Neural progenitor cell (in vitro differentiated cells): ENCODE results near the gene UBA1.

Source experiments
- CTCF ChIP-seq: fragments of 200-600 bp; sonication (generic); IDR thresholded peaks from 2 replicates; pipeline ENCODE4 v1.5.1; 2017; ENCODE audit warnings: antibody characterized with exemption, mild to moderate bottlenecking
- EZH2 ChIP-seq: fragments of 200-600 bp; sonication (generic); IDR thresholded peaks from 2 replicates; pipeline ENCODE4 v1.6.1; 2017; ENCODE audit warnings: antibody characterized with exemption, mild to moderate bottlenecking, moderate library complexity
- EZH2phosphoT487 ChIP-seq: fragments of 200-600 bp; sonication (generic); IDR thresholded peaks from 2 replicates; pipeline ENCODE4 v1.6.1; 2017; ENCODE audit warnings: antibody characterized with exemption

DNA sequence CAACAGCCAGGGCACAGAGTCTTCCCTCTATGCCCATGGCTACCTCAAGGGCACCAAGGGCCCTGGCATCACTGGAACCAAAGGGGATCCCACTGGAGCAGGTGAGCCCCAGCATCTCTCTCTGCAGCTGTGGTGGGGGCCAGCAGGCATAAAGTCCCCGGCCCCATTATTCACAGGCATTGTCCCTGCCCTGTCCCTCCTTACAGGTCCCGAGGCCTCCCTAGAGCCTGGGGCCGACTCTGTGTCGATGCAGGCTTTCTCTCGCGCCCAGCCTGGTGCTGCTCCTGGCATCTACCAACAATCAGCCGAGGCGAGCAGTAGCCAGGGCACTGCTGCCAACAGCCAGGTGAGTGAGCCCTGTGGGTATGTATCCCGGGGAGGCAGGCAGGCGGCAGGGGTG is 12.3 kb upstream of the UBA1 start:
- TF ChIP-seq CTCF (no peak), EZH2phosphoT487 (no peak), EZH2 (no peak)
